MCF 10A (cell line): ENCODE data around the gene PDZRN3. TPM values are rescaled to one million over a fixed set of nuclear protein-coding genes. Genes with fewer than 3 reads are reported as not detected.

ENCODE experiments used
- BruUV-seq: library from RNA; stranded (reverse); fragments of 400-500 nt; replicated peaks from 2 replicates; lab custom pipeline; 2021; lab: Mats Ljungman, UMichigan
- CTCF ChIA-PET: fragments of 300-600 bp; sonication (Branson Sonifier 250); formaldehyde crosslinking; extraction: SDS; loops from one replicate; lab custom pipeline; 2021; ENCODE audit warnings: antibody characterized with exemption, inconsistent platforms; lab: Yijun Ruan, JAX
- POLR2A ChIA-PET: fragments of 300-600, 350-650 bp; sonication (Branson Sonifier 250); formaldehyde crosslinking; extraction: SDS; loops from one replicate; lab custom pipeline; 2020; ENCODE audit warnings: antibody characterized with exemption, inconsistent platforms; lab: Yijun Ruan, JAX
- DNase-seq: peaks from one replicate; pipeline ENCODE4 v3.0.0-alpha.2; 2018; ENCODE audit not compliant: unreplicated experiment
- H3K27ac Mint-ChIP-seq: one replicate; pipeline ENCODE4 v1.8.0; 2022; ENCODE audit warnings: mild to moderate bottlenecking, low read depth, mixed read lengths; ENCODE audit not compliant: unreplicated experiment
- H3K27me3 Mint-ChIP-seq: one replicate; pipeline ENCODE4 v1.8.0; 2022; ENCODE audit warnings: mixed read lengths; ENCODE audit not compliant: insufficient read depth, unreplicated experiment
- H3K36me3 Mint-ChIP-seq: one replicate; pipeline ENCODE4 v1.8.0; 2022; ENCODE audit warnings: mild to moderate bottlenecking, moderate library complexity, mixed read lengths; ENCODE audit not compliant: insufficient read depth, unreplicated experiment
- H3K4me1 Mint-ChIP-seq: one replicate; pipeline ENCODE4 v1.8.0; 2022; ENCODE audit warnings: mixed read lengths; ENCODE audit not compliant: insufficient read depth, unreplicated experiment
- H3K4me3 Mint-ChIP-seq: one replicate; pipeline ENCODE4 v1.8.0; 2022; ENCODE audit warnings: mild to moderate bottlenecking, moderate library complexity, mixed read lengths; ENCODE audit not compliant: unreplicated experiment
- H3K9me3 Mint-ChIP-seq: one replicate; pipeline ENCODE4 v1.8.0; 2022; ENCODE audit warnings: mixed read lengths; ENCODE audit not compliant: unreplicated experiment
- intact Hi-C: fragments of 100-400 bp; cut with micrococcal nuclease; formaldehyde crosslinking; loops from 2 replicates; pipeline ENCODE4 v1.14.1; 2022
- total RNA-seq: library from RNA; stranded (reverse); gene quantifications from 2 replicates; pipeline ENCODE4 v1.2.3, GENCODE V29; 2022
- TF ChIP-seq, protein P1 (sequence below): fragments of 200-600 bp; IDR thresholded peaks from one replicate; pipeline ENCODE4 v1.8.0; 2022; ENCODE audit warnings: antibody characterized with exemption, mild to moderate bottlenecking; ENCODE audit not compliant: unreplicated experiment

Gene PDZRN3
- total RNA-seq, 1 experiment from 2014 or later, result not detected

DNA sequence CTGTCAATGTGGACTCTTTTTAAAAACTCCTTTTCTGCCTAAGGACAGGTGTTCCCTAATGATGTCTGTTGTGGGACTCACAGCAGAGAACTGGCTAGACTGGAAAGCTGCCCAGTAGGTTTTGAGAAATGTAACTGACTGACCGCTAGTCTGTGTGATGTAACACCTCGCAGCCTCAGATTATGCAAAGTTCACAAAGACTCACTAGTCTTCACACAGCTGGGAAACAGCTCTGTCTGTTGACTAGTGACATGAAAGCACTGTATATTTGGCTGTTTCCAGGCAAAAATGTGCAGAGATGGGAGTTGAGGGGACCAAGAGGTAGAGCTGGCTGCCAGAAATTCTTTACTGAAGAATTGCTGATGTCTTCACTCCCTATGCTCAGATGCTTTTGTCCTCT is 10.3 kb downstream of the PDZRN3 start:
- no peak overlapping the region for H3K27ac Mint-ChIP-seq
- H3K4me3 Mint-ChIP-seq, result no peak overlapping the region
- ChIA-PET CTCF (interaction anchor here (0.6 to 1.7 kb wide), 5 partner anchors 9 to 1285 kb away, joined by 3 to 7 read pairs (median 3); no protein-coding TSS in a partner anchor), POLR2A (interaction anchor here (0.8 to 1.4 kb wide), 2 partner anchors 9 to 14 kb away, joined by 3 to 5 read pairs; no protein-coding TSS in a partner anchor)
- peak; percentile 63 for DNase-seq
- no peaks in the 10 kb centered on the region for H3K36me3 Mint-ChIP-seq
- TF ChIP-seq, protein P1, sequence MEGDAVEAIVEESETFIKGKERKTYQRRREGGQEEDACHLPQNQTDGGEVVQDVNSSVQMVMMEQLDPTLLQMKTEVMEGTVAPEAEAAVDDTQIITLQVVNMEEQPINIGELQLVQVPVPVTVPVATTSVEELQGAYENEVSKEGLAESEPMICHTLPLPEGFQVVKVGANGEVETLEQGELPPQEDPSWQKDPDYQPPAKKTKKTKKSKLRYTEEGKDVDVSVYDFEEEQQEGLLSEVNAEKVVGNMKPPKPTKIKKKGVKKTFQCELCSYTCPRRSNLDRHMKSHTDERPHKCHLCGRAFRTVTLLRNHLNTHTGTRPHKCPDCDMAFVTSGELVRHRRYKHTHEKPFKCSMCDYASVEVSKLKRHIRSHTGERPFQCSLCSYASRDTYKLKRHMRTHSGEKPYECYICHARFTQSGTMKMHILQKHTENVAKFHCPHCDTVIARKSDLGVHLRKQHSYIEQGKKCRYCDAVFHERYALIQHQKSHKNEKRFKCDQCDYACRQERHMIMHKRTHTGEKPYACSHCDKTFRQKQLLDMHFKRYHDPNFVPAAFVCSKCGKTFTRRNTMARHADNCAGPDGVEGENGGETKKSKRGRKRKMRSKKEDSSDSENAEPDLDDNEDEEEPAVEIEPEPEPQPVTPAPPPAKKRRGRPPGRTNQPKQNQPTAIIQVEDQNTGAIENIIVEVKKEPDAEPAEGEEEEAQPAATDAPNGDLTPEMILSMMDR, result no peak
- intact Hi-C loops, result loop anchor here (1.0 kb wide), 1 partner anchor 234 kb away; no protein-coding TSS in a partner anchor
- peaks cover 10% of the 10 kb centered on the region for H3K27me3 Mint-ChIP-seq
- BruUV-seq, result no TSS peak
- no peaks in the 10 kb centered on the region for H3K4me1 Mint-ChIP-seq
- H3K9me3 Mint-ChIP-seq, result no peaks in the 10 kb centered on the region

DNA sequence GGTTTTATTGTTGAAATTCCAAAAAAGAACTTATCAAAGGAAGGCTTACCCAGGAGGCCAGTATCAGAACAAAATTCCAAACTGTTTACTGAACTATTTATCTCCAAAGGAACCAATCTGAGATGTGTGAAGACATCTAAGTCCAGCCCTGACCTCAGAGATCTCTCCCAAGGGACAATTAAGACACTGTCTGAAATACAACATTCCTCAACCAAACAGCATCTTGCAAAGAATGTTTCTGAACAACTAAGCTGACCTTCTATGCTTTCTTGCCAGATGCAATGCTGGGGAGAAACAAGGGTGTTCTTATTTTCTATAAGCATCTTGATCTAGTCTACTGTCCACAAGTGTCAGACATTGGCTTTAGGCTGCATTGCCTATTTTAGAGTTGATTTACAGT is 13.6 kb downstream of the PDZRN3 start:
- ChIA-PET CTCF (no interaction called here), POLR2A (interaction anchor here (0.7 kb wide), 1 partner anchor 230 kb away, joined by 3 read pairs; no protein-coding TSS in a partner anchor)
- Mint-ChIP-seq H3K4me1 (no peaks in the 10 kb centered on the region), H3K27ac (no peak overlapping the region), H3K27me3 (peaks cover 10% of the 10 kb centered on the region), H3K4me3 (no peak overlapping the region), H3K36me3 (no peaks in the 10 kb centered on the region), H3K9me3 (no peaks in the 10 kb centered on the region)
- DNase-seq, result no peak
- intact Hi-C loops, result no loop called here
- TF ChIP-seq, protein P1, result no peak
- BruUV-seq, result no TSS peak

DNA sequence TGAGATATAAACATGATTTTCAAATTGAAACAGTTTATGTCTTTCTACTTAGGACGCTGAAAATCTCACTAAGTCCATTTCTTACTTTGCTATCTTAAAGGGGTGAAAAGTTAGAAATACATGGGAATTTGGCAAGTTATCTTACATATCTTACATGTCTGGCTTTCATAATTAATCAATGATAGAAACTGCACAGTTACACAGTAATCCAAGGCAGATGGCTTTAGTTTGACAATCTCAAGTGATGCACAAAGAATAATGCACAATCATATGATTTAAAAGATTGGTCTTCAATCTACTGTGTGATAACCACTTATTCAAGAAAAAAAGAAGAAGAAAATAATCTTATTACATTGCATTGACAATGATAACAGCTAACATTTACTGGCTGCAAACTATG is 14.2 kb downstream of the PDZRN3 start:
- CTCF ChIA-PET, result no interaction called here
- H3K27ac Mint-ChIP-seq, result no peak overlapping the region
- no peak overlapping the region for H3K4me3 Mint-ChIP-seq
- no peak for DNase-seq
- no peaks in the 10 kb centered on the region for H3K36me3 Mint-ChIP-seq
- BruUV-seq, result no TSS peak
- POLR2A ChIA-PET, result no interaction called here
- intact Hi-C loops, result no loop called here
- no peaks in the 10 kb centered on the region for H3K4me1 Mint-ChIP-seq
- TF ChIP-seq, protein P1, result no peak
- H3K27me3 Mint-ChIP-seq, result peaks cover 10% of the 10 kb centered on the region
- no peaks in the 10 kb centered on the region for H3K9me3 Mint-ChIP-seq

DNA sequence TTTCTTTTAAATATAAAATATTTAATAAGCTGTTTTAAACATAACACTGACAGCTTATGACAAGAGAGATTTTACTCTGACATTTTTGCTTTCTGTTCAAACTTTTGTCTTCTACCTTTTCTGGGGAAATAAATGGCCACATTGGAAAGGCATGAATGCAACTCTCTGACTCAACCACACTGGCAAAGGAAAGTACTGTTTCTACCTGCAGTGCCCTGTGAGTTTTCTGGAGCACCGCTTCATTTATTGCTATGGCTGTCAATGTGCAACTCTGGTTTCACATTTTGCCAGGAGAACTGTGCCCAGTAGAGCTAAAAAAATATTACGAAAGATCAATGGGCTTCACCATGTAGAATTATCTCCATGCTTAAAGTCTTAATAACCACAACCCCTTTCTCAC is 15.1 kb downstream of the PDZRN3 start:
- Mint-ChIP-seq H3K27ac (no peak overlapping the region), H3K36me3 (no peaks in the 10 kb centered on the region), H3K9me3 (no peaks in the 10 kb centered on the region), H3K4me3 (no peak overlapping the region), H3K4me1 (no peaks in the 10 kb centered on the region), H3K27me3 (peaks cover 4% of the 10 kb centered on the region)
- CTCF ChIA-PET, result no interaction called here
- intact Hi-C loops, result no loop called here
- POLR2A ChIA-PET, result no interaction called here
- TF ChIP-seq, protein P1, result no peak
- DNase-seq, result no peak
- BruUV-seq, result no TSS peak
